Measurements from ENCODE around the gene OBSCN. TPM values are rescaled to one million over a fixed set of nuclear protein-coding genes. Genes with fewer than 3 reads are reported as not detected.

The OBSCN gene
- total RNA-seq, 1 donor from 2014 or later: 20.6 TPM

DNA sequence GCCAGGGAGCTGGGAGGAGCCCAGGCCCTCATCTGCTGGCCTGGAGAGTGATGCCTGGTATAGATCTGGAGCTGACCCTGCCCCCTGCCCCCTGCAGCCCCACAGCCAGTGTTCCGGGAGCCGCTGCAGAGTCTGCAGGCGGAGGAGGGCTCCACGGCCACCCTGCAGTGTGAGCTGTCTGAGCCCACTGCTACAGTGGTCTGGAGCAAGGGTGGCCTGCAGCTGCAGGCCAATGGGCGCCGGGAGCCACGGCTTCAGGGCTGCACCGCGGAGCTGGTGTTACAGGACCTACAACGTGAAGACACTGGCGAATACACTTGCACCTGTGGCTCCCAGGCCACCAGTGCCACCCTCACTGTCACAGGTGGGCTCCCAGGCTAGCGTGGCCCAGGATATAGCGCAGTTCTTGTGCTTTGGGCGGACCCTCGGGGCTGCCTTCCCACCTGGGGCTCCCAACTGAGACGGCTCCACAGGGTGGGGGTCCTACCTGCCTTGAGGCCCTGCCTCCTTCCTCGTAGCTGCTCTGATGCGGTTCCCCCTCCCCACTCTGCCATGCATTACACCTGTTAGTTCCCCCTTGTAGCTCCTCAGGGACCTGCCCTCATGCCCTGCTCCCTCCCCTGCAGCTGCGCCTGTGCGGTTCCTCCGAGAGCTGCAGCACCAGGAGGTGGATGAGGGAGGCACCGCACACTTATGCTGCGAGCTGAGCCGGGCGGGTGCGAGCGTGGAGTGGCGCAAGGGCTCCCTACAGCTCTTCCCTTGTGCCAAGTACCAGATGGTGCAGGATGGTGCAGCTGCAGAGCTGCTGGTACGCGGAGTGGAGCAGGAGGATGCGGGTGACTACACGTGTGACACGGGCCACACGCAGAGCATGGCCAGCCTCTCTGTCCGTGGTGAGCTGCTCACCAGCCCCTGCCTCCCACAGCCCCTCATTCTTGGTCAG is 98.7 kb downstream of the OBSCN start:
- TF ChIP-seq, protein P1, sequence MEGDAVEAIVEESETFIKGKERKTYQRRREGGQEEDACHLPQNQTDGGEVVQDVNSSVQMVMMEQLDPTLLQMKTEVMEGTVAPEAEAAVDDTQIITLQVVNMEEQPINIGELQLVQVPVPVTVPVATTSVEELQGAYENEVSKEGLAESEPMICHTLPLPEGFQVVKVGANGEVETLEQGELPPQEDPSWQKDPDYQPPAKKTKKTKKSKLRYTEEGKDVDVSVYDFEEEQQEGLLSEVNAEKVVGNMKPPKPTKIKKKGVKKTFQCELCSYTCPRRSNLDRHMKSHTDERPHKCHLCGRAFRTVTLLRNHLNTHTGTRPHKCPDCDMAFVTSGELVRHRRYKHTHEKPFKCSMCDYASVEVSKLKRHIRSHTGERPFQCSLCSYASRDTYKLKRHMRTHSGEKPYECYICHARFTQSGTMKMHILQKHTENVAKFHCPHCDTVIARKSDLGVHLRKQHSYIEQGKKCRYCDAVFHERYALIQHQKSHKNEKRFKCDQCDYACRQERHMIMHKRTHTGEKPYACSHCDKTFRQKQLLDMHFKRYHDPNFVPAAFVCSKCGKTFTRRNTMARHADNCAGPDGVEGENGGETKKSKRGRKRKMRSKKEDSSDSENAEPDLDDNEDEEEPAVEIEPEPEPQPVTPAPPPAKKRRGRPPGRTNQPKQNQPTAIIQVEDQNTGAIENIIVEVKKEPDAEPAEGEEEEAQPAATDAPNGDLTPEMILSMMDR (conservative IDR thresholded peaks at IDR 0.05; ENCODE audit: low read depth, low read length): no peak
- no peak overlapping the region for H3K4me3 ChIP-seq (ENCODE audit: low read depth, low read length)
- DNase-seq (ENCODE audit: low read depth): no peak

DNA sequence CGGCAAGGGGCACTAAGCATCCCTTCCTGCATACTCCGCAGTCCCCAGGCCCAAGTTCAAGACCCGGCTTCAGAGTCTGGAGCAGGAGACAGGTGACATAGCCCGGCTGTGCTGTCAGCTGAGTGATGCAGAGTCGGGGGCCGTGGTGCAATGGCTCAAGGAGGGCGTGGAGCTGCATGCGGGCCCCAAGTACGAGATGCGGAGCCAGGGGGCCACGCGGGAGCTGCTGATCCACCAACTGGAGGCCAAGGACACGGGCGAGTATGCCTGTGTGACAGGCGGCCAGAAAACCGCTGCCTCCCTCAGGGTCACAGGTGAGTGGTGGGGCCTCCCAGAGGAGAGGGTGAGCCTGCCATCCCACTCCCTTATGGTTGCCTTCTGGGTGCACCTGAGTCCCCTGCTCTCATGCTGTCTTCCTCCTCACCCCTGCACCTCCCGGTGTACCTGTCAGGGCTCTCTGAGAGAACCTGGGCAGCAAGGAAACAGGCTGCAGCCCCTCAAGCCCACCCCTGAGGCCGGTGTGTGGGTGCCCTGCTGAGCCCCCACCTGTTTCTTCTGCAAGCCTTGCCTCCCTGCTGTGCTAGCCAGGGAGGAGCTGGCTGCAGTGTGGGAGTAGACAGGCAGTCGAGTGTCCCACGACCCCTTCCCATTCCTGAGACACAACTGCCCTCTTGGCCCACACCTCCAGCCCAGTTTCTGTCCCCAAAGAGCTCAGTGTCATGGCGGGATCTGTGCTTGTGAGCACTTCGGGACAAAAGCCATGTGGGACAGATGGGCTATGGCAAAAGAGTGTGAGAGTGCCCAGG is 99.6 kb downstream of the OBSCN start:
- no peak for DNase-seq (ENCODE audit: low read depth)
- H3K4me3 ChIP-seq (ENCODE audit: low read depth, low read length): no peak overlapping the region
- TF ChIP-seq, protein P1 (conservative IDR thresholded peaks at IDR 0.05; ENCODE audit: low read depth, low read length): no peak

GRCh38 chr1:228308085-228308601 is 100.3 kb downstream of the OBSCN start:
- no peak for DNase-seq (ENCODE audit: low read depth)
- TF ChIP-seq, protein P1 (conservative IDR thresholded peaks at IDR 0.05; ENCODE audit: low read depth, low read length): no peak
- no peak overlapping the region for H3K4me3 ChIP-seq (ENCODE audit: low read depth, low read length)

DNA sequence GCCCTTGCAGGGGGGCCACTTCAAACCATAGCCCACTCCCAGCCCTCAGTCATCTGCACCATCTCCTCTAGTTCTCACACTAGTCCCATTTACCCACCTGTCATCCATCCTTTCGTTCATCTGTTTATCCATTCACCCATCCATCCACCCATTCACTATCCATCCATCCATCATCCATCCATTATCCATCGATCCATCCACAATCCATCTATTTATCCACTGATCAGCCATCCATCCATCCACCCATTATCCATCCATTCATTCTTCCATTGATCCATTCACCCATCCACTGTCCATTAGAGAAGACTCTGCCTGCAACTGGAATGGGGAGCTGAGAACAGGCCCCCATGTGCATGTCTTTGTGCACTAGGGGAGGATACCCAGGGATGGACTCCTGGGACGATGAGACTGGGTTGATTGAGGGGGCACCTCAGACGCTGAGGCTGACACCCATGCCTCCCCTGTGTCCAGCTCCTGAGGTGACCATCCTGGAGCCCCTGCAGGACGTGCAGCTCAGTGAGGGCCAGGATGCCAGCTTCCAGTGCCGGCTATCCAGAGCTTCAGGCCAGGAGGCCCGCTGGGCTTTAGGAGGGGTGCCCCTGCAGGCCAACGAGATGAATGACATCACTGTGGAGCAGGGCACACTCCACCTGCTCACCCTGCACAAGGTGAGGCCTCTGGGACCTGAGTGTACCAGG is 100.9 kb downstream of the OBSCN start:
- TF ChIP-seq, protein P1 (conservative IDR thresholded peaks at IDR 0.05; ENCODE audit: low read depth, low read length): no peak
- no peak for DNase-seq (ENCODE audit: low read depth)

GRCh38 chr1:228309326-228310067 is 101.7 kb downstream of the OBSCN start:
- TF ChIP-seq, protein P1 (conservative IDR thresholded peaks at IDR 0.05; ENCODE audit: low read depth, low read length): no peak
- H3K4me3 ChIP-seq (ENCODE audit: low read depth, low read length): no peak overlapping the region
- no peak for DNase-seq (ENCODE audit: low read depth)

More for the DNA sequence above, 100.9 kb downstream of the OBSCN start:
- no peak overlapping the region for H3K4me3 ChIP-seq (ENCODE audit: low read depth, low read length)

All from epithelial cell of proximal tubule (primary cell).